ENCODE data around the gene PTPRK. TPM values are rescaled to one million over a fixed set of nuclear protein-coding genes. Genes with fewer than 3 reads are reported as not detected.

PTPRK gene
- total and polyA plus RNA-seq, 8 donors, result 57.0 to 90.4 (median 78.6) TPM

- Histone ChIP-seq H3K27me3 (no peaks in the 10 kb centered on the region), H3K36me3 (peaks cover 0 to 3% of the 10 kb centered on the region in 2 donors), H3K27ac (no peak overlapping the region), H3K4me1 (no peaks in the 10 kb centered on the region), H3K9me3 (no peaks in the 10 kb centered on the region), H3K4me3 (no peak overlapping the region)
- TF ChIP-seq, protein P1, sequence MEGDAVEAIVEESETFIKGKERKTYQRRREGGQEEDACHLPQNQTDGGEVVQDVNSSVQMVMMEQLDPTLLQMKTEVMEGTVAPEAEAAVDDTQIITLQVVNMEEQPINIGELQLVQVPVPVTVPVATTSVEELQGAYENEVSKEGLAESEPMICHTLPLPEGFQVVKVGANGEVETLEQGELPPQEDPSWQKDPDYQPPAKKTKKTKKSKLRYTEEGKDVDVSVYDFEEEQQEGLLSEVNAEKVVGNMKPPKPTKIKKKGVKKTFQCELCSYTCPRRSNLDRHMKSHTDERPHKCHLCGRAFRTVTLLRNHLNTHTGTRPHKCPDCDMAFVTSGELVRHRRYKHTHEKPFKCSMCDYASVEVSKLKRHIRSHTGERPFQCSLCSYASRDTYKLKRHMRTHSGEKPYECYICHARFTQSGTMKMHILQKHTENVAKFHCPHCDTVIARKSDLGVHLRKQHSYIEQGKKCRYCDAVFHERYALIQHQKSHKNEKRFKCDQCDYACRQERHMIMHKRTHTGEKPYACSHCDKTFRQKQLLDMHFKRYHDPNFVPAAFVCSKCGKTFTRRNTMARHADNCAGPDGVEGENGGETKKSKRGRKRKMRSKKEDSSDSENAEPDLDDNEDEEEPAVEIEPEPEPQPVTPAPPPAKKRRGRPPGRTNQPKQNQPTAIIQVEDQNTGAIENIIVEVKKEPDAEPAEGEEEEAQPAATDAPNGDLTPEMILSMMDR (IDR thresholded peaks at IDR 0.05), result no peak
- DNase-seq (no peak), ATAC-seq (no peak)
- intact Hi-C loops (cut with DNase I), result no loop called here
Observed at GRCh38 chr6:128046033-128046432, 474.4 kb downstream of the PTPRK start.

- Histone ChIP-seq H3K4me3 (no peak overlapping the region), H3K27ac (no peak overlapping the region), H3K9me3 (no peaks in the 10 kb centered on the region), H3K4me1 (no peaks in the 10 kb centered on the region), H3K36me3 (no peaks in the 10 kb centered on the region), H3K27me3 (no peaks in the 10 kb centered on the region)
- TF ChIP-seq, protein P1 (IDR thresholded peaks at IDR 0.05), result no peak
- no peak for ATAC-seq
- no peak for DNase-seq
- intact Hi-C loops (cut with DNase I), result no loop called here
Observed at GRCh38 chr6:128039543-128039942, 480.9 kb downstream of the PTPRK start.

- no peaks in the 10 kb centered on the region for H3K27me3 ChIP-seq
- H3K4me3 ChIP-seq, result no peak overlapping the region
- no peak overlapping the region for H3K27ac ChIP-seq
- peak in 1 of 4 donors; percentile 26 for DNase-seq
- intact Hi-C loops (cut with DNase I), result no loop called here
- no peaks in the 10 kb centered on the region for H3K9me3 ChIP-seq
- TF ChIP-seq, protein P1 (IDR thresholded peaks at IDR 0.05), result no peak
- no peaks in the 10 kb centered on the region for H3K4me1 ChIP-seq
- no peak for ATAC-seq
- no peaks in the 10 kb centered on the region for H3K36me3 ChIP-seq
Observed at GRCh38 chr6:128036808-128037570, 483.4 kb downstream of the PTPRK start.

GRCh38 chr6:128033156-128033555 lies 487.2 kb downstream of the PTPRK start:
- TF ChIP-seq, protein P1 (IDR thresholded peaks at IDR 0.05), result no peak
- Histone ChIP-seq H3K27ac (no peak overlapping the region), H3K27me3 (no peaks in the 10 kb centered on the region), H3K9me3 (no peaks in the 10 kb centered on the region), H3K4me3 (no peak overlapping the region), H3K4me1 (no peaks in the 10 kb centered on the region), H3K36me3 (no peaks in the 10 kb centered on the region)
- intact Hi-C loops (cut with DNase I), result no loop called here
- no peak for ATAC-seq
- no peak for DNase-seq

DNA sequence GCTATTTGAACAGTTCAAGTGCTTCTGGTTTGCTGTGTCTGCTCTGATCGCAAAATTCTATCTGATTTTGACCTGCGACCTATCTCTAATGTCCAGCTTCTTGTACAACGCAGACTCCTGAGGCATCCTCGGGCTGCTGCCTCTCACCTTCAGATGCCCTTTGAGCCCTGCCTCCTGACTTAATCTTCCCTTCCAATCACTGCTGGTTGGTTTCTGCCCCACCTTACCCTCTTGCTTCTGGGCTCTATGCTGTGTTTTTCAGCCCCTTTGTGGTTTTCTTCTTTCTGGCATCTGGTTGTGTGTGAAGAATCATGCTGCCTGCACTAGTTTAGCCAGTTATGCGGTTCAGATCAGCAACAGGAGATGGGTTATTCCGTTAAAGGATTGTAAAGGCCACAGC lies 488.4 kb downstream of the PTPRK start:
- Histone ChIP-seq H3K27ac (no peak overlapping the region), H3K9me3 (no peaks in the 10 kb centered on the region), H3K27me3 (no peaks in the 10 kb centered on the region), H3K4me3 (no peak overlapping the region), H3K4me1 (no peaks in the 10 kb centered on the region), H3K36me3 (no peaks in the 10 kb centered on the region)
- ATAC-seq (no peak), DNase-seq (no peak)
- intact Hi-C loops (cut with DNase I), result no loop called here
- TF ChIP-seq, protein P1 (IDR thresholded peaks at IDR 0.05), result no peak

Data from left lung (tissue), 10 donors.